ENCODE results near the gene SLC7A1.
"Not testable (repeated sequence)": the region's sequence is repeated elsewhere in the genome, so short reads cannot be mapped to it uniquely, and the experiment has no call there.

The SLC7A1 gene

DNA sequence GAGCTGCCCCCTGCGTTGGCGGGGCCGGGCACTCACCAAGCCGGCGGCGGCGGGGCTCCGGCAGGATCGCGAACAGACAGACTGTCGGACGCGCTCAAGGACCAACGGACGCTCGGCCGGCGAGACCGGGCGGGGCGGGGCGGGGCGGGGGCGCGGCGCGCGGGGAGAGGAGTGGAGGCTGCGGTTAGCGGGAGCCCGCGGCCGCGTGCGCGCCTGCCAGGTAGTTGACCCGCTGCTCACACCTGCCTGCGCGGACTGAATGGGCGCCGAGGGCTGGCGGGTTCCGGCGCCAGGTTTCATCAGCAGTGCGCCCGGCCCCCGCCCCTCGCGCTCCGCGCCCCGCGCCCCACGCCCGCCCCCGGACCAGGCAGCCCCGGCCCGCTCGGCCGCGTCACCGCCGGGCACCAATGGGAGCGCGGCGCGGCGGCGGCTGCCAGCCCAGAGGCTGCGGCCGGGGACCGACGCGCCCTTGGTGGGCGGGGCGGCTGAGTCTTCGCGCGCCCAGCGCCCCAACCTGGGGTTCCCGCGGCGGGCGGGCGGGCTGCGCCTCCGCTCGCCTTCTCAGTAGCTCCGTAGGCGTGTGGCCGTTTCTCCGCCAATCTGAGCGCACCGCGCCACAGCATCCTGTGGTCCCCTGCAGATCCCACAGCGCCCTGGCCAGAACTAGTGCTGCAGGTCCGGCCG lies at the start of gene SLC7A1:
TSS of gene SLC7A1 (minus strand) at position 309 of the 684 bp plus-strand sequence. CDS start 59,500 bp downstream, outside the sequence.
- peaks cover 32% of the 10 kb centered on the region for H3K4me1 ChIP-seq (ENCODE audit: control insufficient read depth, low read length)
- H3K27me3 ChIP-seq (ENCODE audit: control insufficient read depth, low read length), result no peaks in the 10 kb centered on the region
- no peaks in the 10 kb centered on the region for H3K9me2 ChIP-seq (replicated peaks; ENCODE audit: control insufficient read depth, low read length)
- H3F3A ChIP-seq (ENCODE audit: control insufficient read depth, insufficient read depth), result no peaks in the 10 kb centered on the region
- H3K4me2 ChIP-seq (ENCODE audit: low read length), result peak within 1 kb of the TSS; percentile 89
- peak within 1 kb of the TSS; percentile 99 for H3K4me3 ChIP-seq (ENCODE audit: low read length)
- TF ChIP-seq EZH2phosphoT487 (IDR thresholded peaks at IDR 0.05; ENCODE audit: borderline replicate concordance, low read length), result no peak
- TF ChIP-seq, protein P1, sequence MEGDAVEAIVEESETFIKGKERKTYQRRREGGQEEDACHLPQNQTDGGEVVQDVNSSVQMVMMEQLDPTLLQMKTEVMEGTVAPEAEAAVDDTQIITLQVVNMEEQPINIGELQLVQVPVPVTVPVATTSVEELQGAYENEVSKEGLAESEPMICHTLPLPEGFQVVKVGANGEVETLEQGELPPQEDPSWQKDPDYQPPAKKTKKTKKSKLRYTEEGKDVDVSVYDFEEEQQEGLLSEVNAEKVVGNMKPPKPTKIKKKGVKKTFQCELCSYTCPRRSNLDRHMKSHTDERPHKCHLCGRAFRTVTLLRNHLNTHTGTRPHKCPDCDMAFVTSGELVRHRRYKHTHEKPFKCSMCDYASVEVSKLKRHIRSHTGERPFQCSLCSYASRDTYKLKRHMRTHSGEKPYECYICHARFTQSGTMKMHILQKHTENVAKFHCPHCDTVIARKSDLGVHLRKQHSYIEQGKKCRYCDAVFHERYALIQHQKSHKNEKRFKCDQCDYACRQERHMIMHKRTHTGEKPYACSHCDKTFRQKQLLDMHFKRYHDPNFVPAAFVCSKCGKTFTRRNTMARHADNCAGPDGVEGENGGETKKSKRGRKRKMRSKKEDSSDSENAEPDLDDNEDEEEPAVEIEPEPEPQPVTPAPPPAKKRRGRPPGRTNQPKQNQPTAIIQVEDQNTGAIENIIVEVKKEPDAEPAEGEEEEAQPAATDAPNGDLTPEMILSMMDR (IDR thresholded peaks at IDR 0.05; ENCODE audit: low read depth, low read length, poor library complexity, severe bottlenecking), result no peak
- H3K36me3 ChIP-seq (ENCODE audit: control insufficient read depth, low read length), result peaks cover 46% of the 10 kb centered on the region
- H3K9me3 ChIP-seq (ENCODE audit: control insufficient read depth, insufficient read depth, low read length), result no peaks in the 10 kb centered on the region
- H3K27ac ChIP-seq (ENCODE audit: low read depth, low read length), result peak within 1 kb of the TSS; percentile 65
- peaks cover 24% of the 10 kb centered on the region for H4K20me1 ChIP-seq (ENCODE audit: control insufficient read depth, insufficient read depth, low read depth, low read length)
- H3K79me2 ChIP-seq (ENCODE audit: control insufficient read depth, low read length), result peaks cover 53% of the 10 kb centered on the region

GRCh38 chr13:29640665-29641064 lies 45.2 kb upstream of the SLC7A1 start:
- Histone ChIP-seq H3K9me3 (ENCODE audit: control insufficient read depth, insufficient read depth, low read length) (no peaks in the 10 kb centered on the region), H3K27me3 (ENCODE audit: control insufficient read depth, low read length) (peaks cover 3% of the 10 kb centered on the region; the same call in 1 of the 2 replicates), H3K36me3 (ENCODE audit: control insufficient read depth, low read length) (no peaks in the 10 kb centered on the region), H3F3A (ENCODE audit: control insufficient read depth, insufficient read depth) (no peaks in the 10 kb centered on the region), H3K4me3 (ENCODE audit: low read length) (no peak overlapping the region), H3K79me2 (ENCODE audit: control insufficient read depth, low read length) (no peaks in the 10 kb centered on the region), H3K27ac (ENCODE audit: low read depth, low read length) (no peak overlapping the region), H4K20me1 (ENCODE audit: control insufficient read depth, insufficient read depth, low read depth, low read length) (no peaks in the 10 kb centered on the region), H3K4me1 (ENCODE audit: control insufficient read depth, low read length) (no peaks in the 10 kb centered on the region), H3K9me2 (replicated peaks; ENCODE audit: control insufficient read depth, low read length) (no peaks in the 10 kb centered on the region), H3K4me2 (ENCODE audit: low read length) (no peak overlapping the region)
- no peak for TF ChIP-seq EZH2phosphoT487 (IDR thresholded peaks at IDR 0.05; ENCODE audit: borderline replicate concordance, low read length)
- TF ChIP-seq, protein P1 (IDR thresholded peaks at IDR 0.05; ENCODE audit: low read depth, low read length, poor library complexity, severe bottlenecking), result no peak

- H3K36me3 ChIP-seq (ENCODE audit: control insufficient read depth, low read length); H3K27me3 ChIP-seq (ENCODE audit: control insufficient read depth, low read length); H3K79me2 ChIP-seq (ENCODE audit: control insufficient read depth, low read length); H3K27ac ChIP-seq (ENCODE audit: low read depth, low read length); H3K9me2 ChIP-seq (replicated peaks; ENCODE audit: control insufficient read depth, low read length); H3K4me3 ChIP-seq (ENCODE audit: low read length); H3F3A ChIP-seq (ENCODE audit: control insufficient read depth, insufficient read depth); H3K4me2 ChIP-seq (ENCODE audit: low read length); H3K4me1 ChIP-seq (ENCODE audit: control insufficient read depth, low read length); H4K20me1 ChIP-seq (ENCODE audit: control insufficient read depth, insufficient read depth, low read depth, low read length); H3K9me3 ChIP-seq (ENCODE audit: control insufficient read depth, insufficient read depth, low read length): not testable (repeated sequence)
These were observed 41.3 kb upstream of the SLC7A1 start for GRCh38 chr13:29636831-29637230.

DNA sequence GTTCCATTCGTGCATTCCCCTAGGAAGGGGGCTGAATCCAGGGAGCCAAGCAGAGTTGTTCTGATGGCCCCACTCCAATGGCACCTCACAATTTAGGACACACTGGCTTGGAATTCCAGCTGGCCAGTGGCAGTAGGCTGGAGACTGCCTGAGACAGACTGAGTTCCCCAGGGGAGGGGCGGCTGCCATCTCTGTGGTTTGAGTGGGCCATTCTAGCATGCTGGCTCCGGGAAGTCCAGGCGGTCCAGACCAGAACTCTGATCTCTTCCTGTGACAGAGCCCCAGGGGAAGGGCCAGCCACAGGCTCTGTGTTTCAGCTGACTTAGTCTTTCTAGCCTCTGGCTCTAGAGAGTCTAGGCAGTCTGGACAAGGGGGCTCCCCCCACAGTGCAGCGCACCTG lies 29.5 kb upstream of the SLC7A1 start:
- H3K4me3 ChIP-seq (ENCODE audit: low read length), result no peak overlapping the region
- H4K20me1 ChIP-seq (ENCODE audit: control insufficient read depth, insufficient read depth, low read depth, low read length), result no peaks in the 10 kb centered on the region
- H3K36me3 ChIP-seq (ENCODE audit: control insufficient read depth, low read length), result no peaks in the 10 kb centered on the region
- no peaks in the 10 kb centered on the region for H3K79me2 ChIP-seq (ENCODE audit: control insufficient read depth, low read length)
- no peaks in the 10 kb centered on the region for H3K9me3 ChIP-seq (ENCODE audit: control insufficient read depth, insufficient read depth, low read length)
- H3F3A ChIP-seq (ENCODE audit: control insufficient read depth, insufficient read depth), result no peaks in the 10 kb centered on the region
- no peak for TF ChIP-seq EZH2phosphoT487 (IDR thresholded peaks at IDR 0.05; ENCODE audit: borderline replicate concordance, low read length)
- TF ChIP-seq, protein P1 (IDR thresholded peaks at IDR 0.05; ENCODE audit: low read depth, low read length, poor library complexity, severe bottlenecking), result no peak
- H3K4me2 ChIP-seq (ENCODE audit: low read length), result no peak overlapping the region
- H3K27me3 ChIP-seq (ENCODE audit: control insufficient read depth, low read length), result 0 out of 2 replicates have a peak, but pooled peaks cover 8% of the 10 kb centered on the region
- no peaks in the 10 kb centered on the region for H3K9me2 ChIP-seq (replicated peaks; ENCODE audit: control insufficient read depth, low read length)
- H3K27ac ChIP-seq (ENCODE audit: low read depth, low read length), result no peak overlapping the region
- H3K4me1 ChIP-seq (ENCODE audit: control insufficient read depth, low read length), result no peaks in the 10 kb centered on the region

All from DOHH2 (cell line).